Measurements from ENCODE around the gene MYEF2. TPM values are rescaled to one million over a fixed set of nuclear protein-coding genes. Genes with fewer than 3 reads are reported as not detected.

The MYEF2 gene
- total and polyA plus RNA-seq, 2 donors (not counting 3 experiments of a cell fraction or from before 2014, with no cell fraction given), result 11.6 to 54.8 TPM

- CTCF ChIA-PET, result no interaction called here
- Histone ChIP-seq H2AFZ (ENCODE audit: low read depth, low read length) (peak overlapping the region; percentile 96), H3K4me3 (replicated peaks in 1 of 3; ENCODE audit: insufficient read depth in 1 of 3, low read depth in 1 of 3, low read length in 3 of 3) (peak overlapping the region; percentile 14 to 68 (median 60)), H3K9me1 (replicated peaks; ENCODE audit: control insufficient read depth, extremely low read depth, insufficient read depth, low read length) (no peaks in the 10 kb centered on the region), H3K4me2 (ENCODE audit: insufficient read depth, low read length) (peak overlapping the region; percentile 48), H3K79me2 (ENCODE audit: control insufficient read depth, insufficient read depth, low read length) (peaks cover 34% of the 10 kb centered on the region), H3K9ac (replicated peaks; ENCODE audit: extremely low read depth, insufficient read depth, low read length) (no peak overlapping the region), H3K4me1 (ENCODE audit: control insufficient read depth, extremely low read depth, insufficient read depth, low read length) (peaks cover 12% of the 10 kb centered on the region), H4K20me1 (replicated peaks; ENCODE audit: control insufficient read depth, extremely low read depth, insufficient read depth, low read length) (no peaks in the 10 kb centered on the region), H3K9me3 (replicated peaks; ENCODE audit: control insufficient read depth, insufficient read depth, low read length) (no peaks in the 10 kb centered on the region), H3K27ac (ENCODE audit: insufficient read depth, low read depth, low read length) (no peak overlapping the region), H3K36me3 (ENCODE audit: control insufficient read depth in 2 of 2, extremely low read depth in 1 of 2, insufficient read depth in 2 of 2, low read length in 2 of 2) (no peaks in the 10 kb centered on the region), H3K27me3 (ENCODE audit: control insufficient read depth in 2 of 2, insufficient read depth in 2 of 2, low read length in 2 of 2) (peaks cover 0 to 2% of the 10 kb centered on the region in 2 experiments)
- intact Hi-C loops (cut with micrococcal nuclease) (loop anchor here (5.0 to 10.0 kb wide), 2 partner anchors 36 to 464 kb away; partner anchors contain the start of gene SEMA6D), dilution Hi-C loops (cut with MboI; ENCODE audit: extremely low pct_ligation_motif_present, low sequenced_read_pairs) (no loop called here)
- POLR2A ChIA-PET, result no interaction called here
- FAIRE-seq (no peak), DNase-seq (ENCODE audit: low read depth, low spot score) (no peak)
- no TSS peak for BruUV-seq (replicated peaks)
- TF ChIP-seq FOS (IDR thresholded peaks at IDR 0.05; ENCODE audit: borderline replicate concordance, insufficient read depth, low read length), result no peak
- TF ChIP-seq POLR2A (IDR thresholded peaks at IDR 0.05; ENCODE audit: low read depth, low read length), result no peak
- TF ChIP-seq MAX (IDR thresholded peaks at IDR 0.05; ENCODE audit: insufficient read depth, insufficient read length), result no peak
- no peak for TF ChIP-seq JUN (IDR thresholded peaks at IDR 0.05; ENCODE audit: borderline replicate concordance, insufficient read depth, insufficient read length, low read depth)
- TF ChIP-seq, protein P1, sequence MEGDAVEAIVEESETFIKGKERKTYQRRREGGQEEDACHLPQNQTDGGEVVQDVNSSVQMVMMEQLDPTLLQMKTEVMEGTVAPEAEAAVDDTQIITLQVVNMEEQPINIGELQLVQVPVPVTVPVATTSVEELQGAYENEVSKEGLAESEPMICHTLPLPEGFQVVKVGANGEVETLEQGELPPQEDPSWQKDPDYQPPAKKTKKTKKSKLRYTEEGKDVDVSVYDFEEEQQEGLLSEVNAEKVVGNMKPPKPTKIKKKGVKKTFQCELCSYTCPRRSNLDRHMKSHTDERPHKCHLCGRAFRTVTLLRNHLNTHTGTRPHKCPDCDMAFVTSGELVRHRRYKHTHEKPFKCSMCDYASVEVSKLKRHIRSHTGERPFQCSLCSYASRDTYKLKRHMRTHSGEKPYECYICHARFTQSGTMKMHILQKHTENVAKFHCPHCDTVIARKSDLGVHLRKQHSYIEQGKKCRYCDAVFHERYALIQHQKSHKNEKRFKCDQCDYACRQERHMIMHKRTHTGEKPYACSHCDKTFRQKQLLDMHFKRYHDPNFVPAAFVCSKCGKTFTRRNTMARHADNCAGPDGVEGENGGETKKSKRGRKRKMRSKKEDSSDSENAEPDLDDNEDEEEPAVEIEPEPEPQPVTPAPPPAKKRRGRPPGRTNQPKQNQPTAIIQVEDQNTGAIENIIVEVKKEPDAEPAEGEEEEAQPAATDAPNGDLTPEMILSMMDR (IDR thresholded peaks at IDR 0.05; ENCODE audit: extremely low read depth in 1 of 2, insufficient read depth in 1 of 2, low read depth in 1 of 2, low read length in 2 of 2), result no peak
Measured at GRCh38 chr15:48178648-48178931, 495 bp upstream of the MYEF2 start.

DNA sequence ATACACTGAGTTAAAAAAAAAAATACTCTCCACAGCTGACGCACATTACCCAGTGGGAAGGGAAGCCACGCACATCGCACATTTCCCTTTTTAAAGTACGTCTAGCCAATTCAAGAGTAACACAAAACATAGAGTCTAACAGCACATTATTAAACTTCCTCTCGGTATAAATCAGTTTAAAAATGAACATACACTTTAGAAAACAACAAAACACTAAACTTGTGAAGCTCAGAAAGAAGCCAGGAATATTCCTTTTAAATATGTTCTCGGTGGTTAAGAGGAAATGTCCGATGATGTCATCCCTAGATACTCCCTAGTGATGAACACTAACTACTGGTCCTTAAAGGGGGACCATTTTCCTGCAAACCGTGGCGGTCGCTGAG lies 721 bp downstream of the MYEF2 start:
- Histone ChIP-seq H3K9me1 (replicated peaks; ENCODE audit: control insufficient read depth, extremely low read depth, insufficient read depth, low read length) (no peaks in the 10 kb centered on the region), H3K4me1 (ENCODE audit: control insufficient read depth, extremely low read depth, insufficient read depth, low read length) (peaks cover 12% of the 10 kb centered on the region), H3K36me3 (ENCODE audit: control insufficient read depth in 2 of 2, extremely low read depth in 1 of 2, insufficient read depth in 2 of 2, low read length in 2 of 2) (no peaks in the 10 kb centered on the region), H3K79me2 (ENCODE audit: control insufficient read depth, insufficient read depth, low read length) (peaks cover 43% of the 10 kb centered on the region), H3K4me3 (replicated peaks in 1 of 3; ENCODE audit: insufficient read depth in 1 of 3, low read depth in 1 of 3, low read length in 3 of 3) (peak overlapping the region; percentile 14 to 68 (median 60)), H3K27ac (ENCODE audit: insufficient read depth, low read depth, low read length) (peak overlapping the region; percentile 84), H4K20me1 (replicated peaks; ENCODE audit: control insufficient read depth, extremely low read depth, insufficient read depth, low read length) (no peaks in the 10 kb centered on the region), H3K4me2 (ENCODE audit: insufficient read depth, low read length) (peak overlapping the region; percentile 64), H3K27me3 (ENCODE audit: control insufficient read depth in 2 of 2, insufficient read depth in 2 of 2, low read length in 2 of 2) (no peaks in the 10 kb centered on the region), H3K9ac (replicated peaks; ENCODE audit: extremely low read depth, insufficient read depth, low read length) (peak overlapping the region; percentile 87), H3K9me3 (replicated peaks; ENCODE audit: control insufficient read depth, insufficient read depth, low read length) (no peaks in the 10 kb centered on the region), H2AFZ (ENCODE audit: low read depth, low read length) (peak overlapping the region; percentile 4)
- peak; percentile 83 for DNase-seq (ENCODE audit: low read depth, low spot score)
- no TSS peak for BruUV-seq (replicated peaks)
- ChIA-PET POLR2A (interaction anchor here (0.6 to 1.2 kb wide), 2 partner anchors 27 to 64 kb away, joined by 3 to 6 read pairs; no protein-coding TSS in a partner anchor), CTCF (interaction anchor here (1.0 to 2.1 kb wide), 7 partner anchors 10 to 92 kb away, joined by 3 to 6 read pairs (median 4); no protein-coding TSS in a partner anchor)
- intact Hi-C loops (cut with micrococcal nuclease), result loop anchor here (1.0 to 10.0 kb wide), 4 partner anchors 27 to 463 kb away; partner anchors contain the start of genes DUT and SEMA6D
- FAIRE-seq, result peak; percentile 78
- dilution Hi-C loops (cut with MboI; ENCODE audit: extremely low pct_ligation_motif_present, low sequenced_read_pairs), result no loop called here
- TF ChIP-seq FOS (IDR thresholded peaks at IDR 0.05; ENCODE audit: borderline replicate concordance, insufficient read depth, low read length) (peak; percentile 12), JUN (IDR thresholded peaks at IDR 0.05; ENCODE audit: borderline replicate concordance, insufficient read depth, insufficient read length, low read depth) (peak; percentile 86), POLR2A (IDR thresholded peaks at IDR 0.05; ENCODE audit: low read depth, low read length) (no peak)
